Fibroblast of lung (primary cell): ENCODE measurements around the gene SH3D19.
"Not testable (repeated sequence)": the region's sequence is repeated elsewhere in the genome, so short reads cannot be mapped to it uniquely, and the experiment has no call there.

Experiments used
- EZH2 ChIP-seq: IDR thresholded peaks from 2 replicates; pipeline ENCODE4 v1.5.1; 2012; ENCODE audit warnings: low read length, control low read depth, mild to moderate bottlenecking; ENCODE audit errors: missing control alignments
- TF ChIP-seq, protein P1 (sequence below), 2 donors: IDR thresholded peaks in 1 of 2; conservative IDR thresholded peaks in 1 of 2; 1 replicate in 1 of 2; 2 replicates in 1 of 2; pipeline ENCODE4 v1.5.1; 2011 to 2012; ENCODE audit warnings: low read length in 2 of 2, control low read depth in 1 of 2, inconsistent platforms in 1 of 2, low read depth in 1 of 2, mild to moderate bottlenecking in 1 of 2

DNA sequence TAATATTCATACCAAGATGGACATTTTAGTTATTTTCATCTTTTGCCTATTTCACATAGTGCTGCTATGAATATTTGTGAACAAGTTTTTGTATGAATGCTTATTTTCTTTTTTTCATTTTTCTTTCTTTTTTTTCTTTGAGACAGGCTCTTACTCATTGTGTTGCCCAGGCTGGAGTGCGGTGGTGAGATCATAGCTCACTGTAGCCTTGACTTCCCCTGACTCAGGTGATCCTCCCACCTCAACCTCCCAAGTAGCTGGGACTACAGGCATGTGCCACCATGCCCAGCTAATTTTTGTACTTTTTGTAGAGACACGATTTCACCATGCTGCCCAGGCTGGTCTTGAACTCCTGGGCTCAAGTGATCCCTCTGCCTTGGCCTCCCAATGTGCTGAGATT, 247.4 kb downstream of the SH3D19 start:
- TF ChIP-seq, protein P1, sequence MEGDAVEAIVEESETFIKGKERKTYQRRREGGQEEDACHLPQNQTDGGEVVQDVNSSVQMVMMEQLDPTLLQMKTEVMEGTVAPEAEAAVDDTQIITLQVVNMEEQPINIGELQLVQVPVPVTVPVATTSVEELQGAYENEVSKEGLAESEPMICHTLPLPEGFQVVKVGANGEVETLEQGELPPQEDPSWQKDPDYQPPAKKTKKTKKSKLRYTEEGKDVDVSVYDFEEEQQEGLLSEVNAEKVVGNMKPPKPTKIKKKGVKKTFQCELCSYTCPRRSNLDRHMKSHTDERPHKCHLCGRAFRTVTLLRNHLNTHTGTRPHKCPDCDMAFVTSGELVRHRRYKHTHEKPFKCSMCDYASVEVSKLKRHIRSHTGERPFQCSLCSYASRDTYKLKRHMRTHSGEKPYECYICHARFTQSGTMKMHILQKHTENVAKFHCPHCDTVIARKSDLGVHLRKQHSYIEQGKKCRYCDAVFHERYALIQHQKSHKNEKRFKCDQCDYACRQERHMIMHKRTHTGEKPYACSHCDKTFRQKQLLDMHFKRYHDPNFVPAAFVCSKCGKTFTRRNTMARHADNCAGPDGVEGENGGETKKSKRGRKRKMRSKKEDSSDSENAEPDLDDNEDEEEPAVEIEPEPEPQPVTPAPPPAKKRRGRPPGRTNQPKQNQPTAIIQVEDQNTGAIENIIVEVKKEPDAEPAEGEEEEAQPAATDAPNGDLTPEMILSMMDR (conservative IDR thresholded peaks at IDR 0.05 in 1 of 2, IDR thresholded peaks at IDR 0.05 in 1 of 2; ENCODE audit: low read depth in 1 of 2, low read length in 2 of 2) = not testable (repeated sequence)
- TF ChIP-seq EZH2 = not testable (repeated sequence)
